Liver (tissue), 9 donors: Measurements from ENCODE around the gene PDGFD. TPM values are rescaled to one million over a fixed set of nuclear protein-coding genes. Genes with fewer than 3 reads are reported as not detected.

Experiments used
- DNase-seq: peaks from one replicate; pipeline ENCODE4 v3.0.0-alpha.2; 2017; ENCODE audit warnings: low spot score
- H3K27ac ChIP-seq, 2 donors: one replicate each; pipeline ENCODE4 v1.7.0; 2013; ENCODE audit warnings: inconsistent platforms in 2 of 2, low read length in 2 of 2, control low read depth in 1 of 2, low read depth in 1 of 2, mild to moderate bottlenecking in 1 of 2
- H3K27me3 ChIP-seq, 4 donors: one replicate each; pipeline versions ENCODE4 v1.6.1 to v1.7.0; 2013; ENCODE audit warnings: low read length in 3 of 4, inconsistent platforms in 1 of 4, mild to moderate bottlenecking in 1 of 4, moderate library complexity in 1 of 4; ENCODE audit not compliant: control insufficient read depth in 4 of 4, insufficient read depth in 4 of 4
- H3K36me3 ChIP-seq, 4 donors: one replicate each; pipeline versions ENCODE4 v1.6.1 to v1.7.0; 2013; ENCODE audit warnings: low read length in 3 of 4, mild to moderate bottlenecking in 3 of 4, low read depth in 1 of 4, moderate library complexity in 1 of 4; ENCODE audit not compliant: control insufficient read depth in 4 of 4, insufficient read depth in 3 of 4
- H3K4me1 ChIP-seq, 4 donors: one replicate each; pipeline versions ENCODE4 v1.6.1 to v1.7.0; 2013; ENCODE audit warnings: low read length in 3 of 4, mild to moderate bottlenecking in 3 of 4, moderate library complexity in 1 of 4; ENCODE audit not compliant: control insufficient read depth in 4 of 4, insufficient read depth in 4 of 4
- H3K4me3 ChIP-seq, 3 donors: one replicate each; pipeline versions ENCODE4 v1.6.1 to v1.7.0; 2013; ENCODE audit warnings: low read length in 3 of 3, control low read depth in 1 of 3, low read depth in 1 of 3, mild to moderate bottlenecking in 1 of 3
- H3K9ac ChIP-seq, 2 donors: one replicate each; pipeline ENCODE4 v1.7.0; 2013; ENCODE audit warnings: low read length in 2 of 2, mild to moderate bottlenecking in 2 of 2, moderate library complexity in 2 of 2, control low read depth in 1 of 2, low read depth in 1 of 2
- H3K9me3 ChIP-seq, 4 donors: one replicate each; pipeline versions ENCODE4 v1.6.1 to v1.7.0; 2013; ENCODE audit warnings: low read length in 3 of 4; ENCODE audit not compliant: control insufficient read depth in 4 of 4
- ATF3 ChIP-seq: IDR thresholded peaks from 2 replicates; pipeline ENCODE4 v1.6.1; 2016; ENCODE audit warnings: antibody characterized with exemption
- CTCF ChIP-seq: fragments of 150-350 bp; IDR thresholded peaks from 2 replicates; pipeline ENCODE4 v1.5.1; 2017; ENCODE audit warnings: improper control_type of control experiment, low read depth, low read length; ENCODE audit not compliant: missing input control
- EGR1 ChIP-seq, 2 donors: IDR thresholded peaks; 2 replicates each; pipeline ENCODE4 v1.6.1; 2016 to 2018; ENCODE audit warnings: antibody characterized with exemption in 2 of 2, low read depth in 2 of 2
- FOXA1 ChIP-seq: IDR thresholded peaks from 2 replicates; pipeline ENCODE4 v1.6.1; 2016; ENCODE audit warnings: antibody characterized with exemption
- FOXA2 ChIP-seq: IDR thresholded peaks from 2 replicates; pipeline ENCODE4 v1.6.1; 2016; ENCODE audit warnings: antibody characterized with exemption
- GABPA ChIP-seq, 2 donors: IDR thresholded peaks in 1 of 2; conservative IDR thresholded peaks in 1 of 2; 2 replicates each; pipeline ENCODE4 v1.6.1; 2016; ENCODE audit warnings: antibody characterized with exemption in 2 of 2, mild to moderate bottlenecking in 1 of 2, moderate library complexity in 1 of 2
- HNF4A ChIP-seq, 2 donors: conservative IDR thresholded peaks; 2 replicates each; pipeline ENCODE4 v1.6.1; 2016; ENCODE audit warnings: antibody characterized with exemption in 2 of 2, mild to moderate bottlenecking in 2 of 2
- HNF4G ChIP-seq: IDR thresholded peaks from 2 replicates; pipeline ENCODE4 v1.6.1; 2016; ENCODE audit warnings: antibody characterized with exemption
- JUND ChIP-seq, 2 donors: IDR thresholded peaks; 2 replicates each; pipeline ENCODE4 v1.6.1; 2016; ENCODE audit warnings: antibody characterized with exemption in 2 of 2
- MAX ChIP-seq: IDR thresholded peaks from 2 replicates; pipeline ENCODE4 v1.6.1; 2016; ENCODE audit warnings: antibody characterized with exemption
- NR2F2 ChIP-seq: IDR thresholded peaks from 2 replicates; pipeline ENCODE4 v1.6.1; 2016; ENCODE audit warnings: antibody characterized with exemption
- RAD21 ChIP-seq, 2 donors: IDR thresholded peaks; 2 replicates each; pipeline ENCODE4 v1.6.1; 2016; ENCODE audit warnings: antibody characterized with exemption in 2 of 2, mild to moderate bottlenecking in 2 of 2
- REST ChIP-seq: IDR thresholded peaks from 2 replicates; pipeline ENCODE4 v1.6.1; 2016; ENCODE audit warnings: antibody characterized with exemption, mild to moderate bottlenecking
- RXRA ChIP-seq, 2 donors: IDR thresholded peaks; 2 replicates each; pipeline ENCODE4 v1.6.1; 2017 to 2018; ENCODE audit warnings: antibody characterized with exemption in 2 of 2, mild to moderate bottlenecking in 1 of 2
- SP1 ChIP-seq: IDR thresholded peaks from 2 replicates; pipeline ENCODE4 v1.6.1; 2018; ENCODE audit warnings: antibody characterized with exemption, mild to moderate bottlenecking
- TAF1 ChIP-seq: conservative IDR thresholded peaks from 2 replicates; pipeline ENCODE4 v1.6.1; 2016; ENCODE audit warnings: antibody characterized with exemption, mild to moderate bottlenecking
- ZBTB33 ChIP-seq: IDR thresholded peaks from 2 replicates; pipeline ENCODE4 v1.6.1; 2016; ENCODE audit warnings: antibody characterized with exemption
- WGBS: extraction: QIAGEN DNeasy Blood & Tissue Kit; methylation state at CpG from one replicate; pipeline ENCODE4 v1.1.7; 2013; 5-methylcytosine and 5-hydroxymethylcytosine counted together
- polyA plus RNA-seq, 2 donors: library from polyadenylated mRNA; stranded (reverse) in 1 of 2; unstranded in 1 of 2; fragments of 200-250 nt in 1 of 2; fragments of >200 nt in 1 of 2; fragmentation: Nextera tagmentation in 1 of 2; extraction: Ambion mirVana in 1 of 2; gene quantifications; one replicate each; pipeline versions ENCODE4 v1.2.1 to v1.2.3, GENCODE V29; 2013 to 2015
- total RNA-seq, 2 donors: library from RNA; depleted of rRNA; stranded (reverse); fragments of >200 nt; gene quantifications; one replicate each; pipeline ENCODE4 v1.2.3, GENCODE V29; 2014
- donor health status: healthy.
- donor health status: healthy.
- donor health status: healthy.
- donor health status: healthy.
- donor health status: healthy.

Gene PDGFD
- total and polyA plus RNA-seq, 4 donors, result 1.0 to 3.3 (median 2.1) TPM

- DNase-seq, result no peak
- no peak overlapping the region for H3K27ac ChIP-seq
- H3K4me3 ChIP-seq, result no peak overlapping the region
- H3K9ac ChIP-seq, result no peak overlapping the region
- no peaks in the 10 kb centered on the region for H3K4me1 ChIP-seq
- no peaks in the 10 kb centered on the region for H3K36me3 ChIP-seq
- peaks cover 0 to 2% (median 0%) of the 10 kb centered on the region in 4 donors for H3K9me3 ChIP-seq
- TF ChIP-seq FOXA2 (no peak), NR2F2 (no peak), GABPA (IDR thresholded peaks at IDR 0.05 in 1 of 2, conservative IDR thresholded peaks at IDR 0.05 in 1 of 2) (no peak), HNF4G (no peak), RAD21 (IDR thresholded peaks at IDR 0.05) (no peak), MAX (no peak), RXRA (IDR thresholded peaks at IDR 0.05) (no peak), FOXA1 (no peak)
- no peaks in the 10 kb centered on the region for H3K27me3 ChIP-seq
Measured at GRCh38 chr11:103877221-103877620, 286.7 kb downstream of the PDGFD start.

- H3K9ac ChIP-seq, result no peak overlapping the region
- 64% methylated on average over 2 of the region's 2 CpGs for WGBS
- H3K9me3 ChIP-seq, result peaks cover 0 to 2% (median 0%) of the 10 kb centered on the region in 4 donors
- no peak for DNase-seq
- H3K4me1 ChIP-seq, result no peaks in the 10 kb centered on the region
- H3K27ac ChIP-seq, result no peak overlapping the region
- TF ChIP-seq FOXA2, result no peak
- no peak for TF ChIP-seq MAX
- no peak for TF ChIP-seq HNF4A (conservative IDR thresholded peaks at IDR 0.05)
- TF ChIP-seq REST, result no peak
- no peak for TF ChIP-seq TAF1
- TF ChIP-seq SP1, result no peak
- no peak for TF ChIP-seq CTCF
- TF ChIP-seq GABPA (IDR thresholded peaks at IDR 0.05 in 1 of 2, conservative IDR thresholded peaks at IDR 0.05 in 1 of 2), result no peak
- TF ChIP-seq ZBTB33, result no peak
- TF ChIP-seq EGR1 (IDR thresholded peaks at IDR 0.05; ENCODE audit: low read depth in 2 of 2), result no peak
- TF ChIP-seq JUND (IDR thresholded peaks at IDR 0.05), result no peak
- TF ChIP-seq FOXA1, result no peak
- no peak for TF ChIP-seq NR2F2
- no peak for TF ChIP-seq RXRA (IDR thresholded peaks at IDR 0.05)
- TF ChIP-seq ATF3, result no peak
- TF ChIP-seq HNF4G, result no peak
- TF ChIP-seq RAD21 (IDR thresholded peaks at IDR 0.05), result no peak
- no peaks in the 10 kb centered on the region for H3K27me3 ChIP-seq
- no peak overlapping the region for H3K4me3 ChIP-seq
- H3K36me3 ChIP-seq, result no peaks in the 10 kb centered on the region
Measured at GRCh38 chr11:103875855-103876510, 288.0 kb downstream of the PDGFD start.
